Hypothalamus (tissue), 51 donors: ENCODE data around the gene P2RX5.

Experiments used
- DNase-seq, 51 donors: peaks; one replicate each; lab custom pipeline; 2025; lab: John Stamatoyannopoulos, UW

Gene P2RX5

DNA sequence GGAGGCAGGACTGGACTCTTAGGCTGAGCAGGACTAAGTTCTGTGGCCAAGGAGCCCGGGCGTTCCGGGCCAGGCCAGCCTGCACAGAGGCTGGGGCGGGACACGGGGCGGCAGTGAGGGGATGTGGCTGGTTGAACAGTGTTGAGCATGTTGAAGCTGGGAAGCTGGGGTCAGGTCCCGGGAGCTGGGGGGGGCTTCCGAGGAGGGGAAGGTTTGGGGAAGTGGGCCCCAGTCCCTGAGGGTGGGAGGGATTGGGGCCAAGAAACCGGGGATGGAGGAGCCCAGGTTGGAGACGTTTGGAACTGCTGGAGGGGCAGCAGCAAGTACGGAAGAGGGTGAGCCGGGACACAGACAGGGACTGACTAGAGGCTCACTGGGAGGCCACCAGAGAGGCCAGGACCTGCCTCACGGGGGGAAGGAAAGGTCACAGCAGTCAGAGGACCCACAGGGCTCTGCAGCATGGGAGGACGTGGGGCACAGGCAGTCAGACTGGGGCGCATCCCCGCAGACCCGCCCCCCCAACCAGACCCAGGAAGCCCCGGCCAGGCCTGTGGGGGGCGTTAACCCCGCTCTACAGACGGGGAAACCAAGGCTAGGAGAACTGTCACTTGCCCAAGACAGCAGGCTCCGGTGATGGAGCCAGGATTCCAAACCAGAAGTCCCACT is 37.0 kb downstream of the P2RX5 start:
- no peak for DNase-seq

DNA sequence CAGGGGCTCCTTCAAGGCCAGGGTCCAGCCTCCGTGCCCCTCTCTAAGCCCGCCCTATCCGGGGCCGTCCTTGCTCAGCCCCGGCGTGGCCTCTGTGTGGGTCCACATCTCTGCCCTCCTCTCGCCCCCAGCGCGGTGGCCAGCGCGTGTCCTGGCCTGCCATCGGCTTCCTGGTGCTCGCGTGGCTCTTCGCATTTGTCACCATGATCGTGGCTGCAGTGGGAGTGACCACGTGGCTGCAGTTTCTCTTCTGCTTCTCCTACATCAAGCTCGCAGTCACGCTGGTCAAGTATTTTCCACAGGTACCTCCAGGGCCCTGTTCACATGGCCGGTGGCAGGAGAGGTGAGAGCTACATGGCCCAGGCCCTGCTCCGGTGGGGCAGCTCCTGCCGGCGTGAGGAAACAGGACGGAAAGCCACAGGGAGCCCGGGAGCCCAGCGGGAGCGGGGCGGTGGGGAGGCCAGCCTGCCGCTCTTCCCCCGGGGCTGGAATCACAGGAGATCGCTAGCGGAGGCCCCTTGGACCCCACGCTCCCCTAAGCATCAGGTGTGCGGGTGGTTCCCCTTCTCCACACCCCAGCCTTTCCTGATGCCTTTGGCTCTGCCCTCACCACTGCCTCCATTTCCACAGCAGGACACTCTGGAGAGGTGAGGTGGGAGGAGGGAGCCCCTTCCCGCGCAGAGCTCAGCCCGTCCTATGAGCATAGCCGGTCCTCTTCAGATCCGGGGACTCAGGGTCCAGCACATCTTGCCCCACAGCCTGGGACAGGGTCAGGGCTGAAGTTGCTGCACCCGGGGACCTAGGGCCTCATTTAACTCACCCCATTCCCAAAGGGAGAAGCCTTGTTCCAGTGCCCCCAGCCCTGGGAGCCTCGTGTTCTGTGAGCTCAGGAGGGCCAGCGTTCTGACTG is 37.8 kb downstream of the P2RX5 start:
- peak in 14 of 51 donors; percentile 9 to 41 (median 22) for DNase-seq

DNA sequence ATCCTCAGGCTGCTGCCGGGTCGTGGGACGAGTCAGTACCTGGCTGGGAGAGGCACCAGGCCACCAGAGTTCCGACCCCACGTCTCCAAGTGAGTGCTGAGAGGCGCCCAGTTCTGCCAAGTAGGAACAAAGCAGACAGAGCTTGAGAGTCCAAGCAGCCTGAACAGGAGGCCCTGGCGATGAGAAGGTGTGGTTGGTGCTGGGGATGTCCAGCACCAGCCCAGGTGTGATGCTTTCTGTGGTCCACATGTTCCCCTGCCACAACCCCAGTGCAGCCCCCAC is 38.4 kb downstream of the P2RX5 start:
- no peak for DNase-seq

DNA sequence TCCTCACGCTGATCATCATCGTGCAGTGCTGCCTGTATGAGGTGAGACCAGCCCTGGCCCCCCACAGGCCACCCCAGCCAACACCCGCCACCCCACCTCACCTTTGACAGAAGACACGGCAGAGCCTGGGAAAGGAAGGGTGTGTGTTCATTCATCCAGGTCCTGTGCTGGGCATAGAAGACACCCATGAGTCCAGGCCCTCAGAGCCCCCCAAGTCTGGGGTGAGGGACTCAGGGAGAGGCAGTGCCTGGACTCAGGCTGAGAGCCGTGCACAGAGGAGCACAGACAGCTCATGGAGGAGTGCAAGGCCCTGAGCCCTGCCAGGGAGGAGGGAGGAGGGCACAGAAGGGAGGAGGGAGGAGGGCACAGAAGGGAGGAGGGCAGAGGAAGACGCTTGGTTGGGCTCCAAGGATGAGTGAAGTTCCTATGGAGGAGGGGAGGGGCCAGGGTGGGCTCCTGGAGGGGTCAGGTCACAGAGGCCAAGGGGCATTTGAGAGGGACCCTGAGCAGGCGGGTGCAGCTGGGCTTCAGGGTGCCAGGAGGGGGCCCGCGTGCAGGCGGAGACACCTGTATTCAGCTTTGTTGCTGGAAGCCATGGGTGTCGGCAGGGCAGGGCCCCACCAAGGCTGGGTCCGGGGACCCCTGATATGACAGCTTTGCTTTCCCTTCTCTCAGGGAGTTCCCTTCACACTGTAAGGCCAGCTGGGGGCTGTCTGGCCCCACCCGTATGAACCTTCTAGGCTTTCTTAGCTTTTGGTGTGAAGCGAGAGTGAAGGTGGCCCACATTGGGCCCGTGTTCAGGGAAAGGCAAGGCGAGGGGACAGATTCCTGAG is 39.0 kb downstream of the P2RX5 start:
- no peak for DNase-seq

DNA sequence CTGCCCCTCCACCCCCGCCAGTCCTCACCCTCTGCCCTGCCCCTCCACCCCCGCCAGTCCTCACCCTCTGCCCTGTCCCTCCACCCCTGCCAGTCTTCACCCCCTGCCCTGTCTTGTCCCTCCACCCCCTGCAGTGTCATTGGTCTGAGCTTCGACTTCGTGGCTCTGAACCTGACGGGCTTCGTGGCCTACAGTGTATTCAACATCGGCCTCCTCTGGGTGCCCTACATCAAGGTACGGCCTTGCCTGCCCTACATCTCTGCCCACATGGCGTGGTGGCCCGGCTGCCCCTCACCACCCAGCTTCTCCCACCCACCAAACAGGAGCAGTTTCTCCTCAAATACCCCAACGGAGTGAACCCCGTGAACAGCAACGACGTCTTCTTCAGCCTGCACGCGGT is 39.6 kb downstream of the P2RX5 start:
- DNase-seq, result no peak

DNA sequence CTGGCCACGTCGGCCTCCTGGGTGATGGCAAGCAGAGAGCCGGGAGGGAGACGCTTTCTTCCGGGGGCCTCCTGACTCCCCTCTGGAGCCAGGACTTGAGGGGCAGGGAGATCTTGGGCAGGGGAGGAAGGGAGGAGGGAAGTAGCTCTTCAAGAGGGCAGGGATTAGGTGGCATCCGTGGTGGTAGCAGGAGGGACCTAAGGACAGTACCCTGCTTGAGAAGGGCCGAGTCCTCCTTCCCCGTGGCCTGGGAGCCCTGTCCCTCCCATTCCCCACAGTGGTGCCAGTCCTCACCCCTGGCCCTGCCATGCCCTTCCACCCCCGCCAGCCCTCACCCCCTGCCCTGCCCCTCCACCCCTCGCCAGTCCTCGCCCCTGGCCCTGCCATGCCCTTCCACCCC is 40.2 kb downstream of the P2RX5 start:
- DNase-seq, result no peak

DNA sequence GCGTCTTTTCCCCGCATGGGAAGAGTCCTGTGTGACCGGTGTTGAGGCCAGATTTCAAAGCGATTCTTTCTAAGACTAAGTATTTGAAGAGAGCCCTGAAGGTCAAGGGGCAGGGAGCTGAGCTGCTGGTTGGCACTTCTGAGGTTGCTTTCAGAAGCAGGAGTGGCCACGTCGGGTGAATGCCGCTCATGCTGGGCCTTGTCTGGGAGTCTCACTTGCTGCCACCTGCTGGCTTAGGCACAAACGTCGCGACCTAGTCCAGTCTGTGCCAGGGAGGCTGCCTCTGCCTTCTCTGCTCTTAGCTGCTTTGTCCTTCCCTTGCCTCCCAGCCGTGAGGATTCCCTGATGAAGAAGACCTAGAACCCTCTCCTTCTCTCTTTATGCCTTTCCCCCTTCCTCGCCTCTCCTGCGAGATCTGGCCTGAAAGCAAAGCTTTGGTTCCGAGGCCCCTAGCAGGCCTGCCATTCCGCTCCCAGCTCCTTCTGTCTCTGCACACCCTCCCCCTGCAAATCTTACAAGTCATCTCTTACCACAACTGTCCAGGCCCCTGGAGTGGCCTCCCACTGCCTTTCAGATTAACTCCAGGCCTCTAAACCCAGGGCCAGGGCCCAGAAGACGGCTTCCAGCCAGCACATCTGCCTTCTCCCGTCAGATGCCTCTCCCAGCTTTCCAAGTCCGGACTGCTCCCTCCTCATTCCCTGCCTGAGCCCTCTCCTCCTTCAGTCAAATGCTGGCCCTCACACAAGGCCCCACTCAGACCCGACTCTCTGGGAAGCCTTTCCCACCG is 48.0 kb downstream of the P2RX5 start:
- peak in 39 of 51 donors; percentile 9 to 78 (median 49) for DNase-seq

DNA sequence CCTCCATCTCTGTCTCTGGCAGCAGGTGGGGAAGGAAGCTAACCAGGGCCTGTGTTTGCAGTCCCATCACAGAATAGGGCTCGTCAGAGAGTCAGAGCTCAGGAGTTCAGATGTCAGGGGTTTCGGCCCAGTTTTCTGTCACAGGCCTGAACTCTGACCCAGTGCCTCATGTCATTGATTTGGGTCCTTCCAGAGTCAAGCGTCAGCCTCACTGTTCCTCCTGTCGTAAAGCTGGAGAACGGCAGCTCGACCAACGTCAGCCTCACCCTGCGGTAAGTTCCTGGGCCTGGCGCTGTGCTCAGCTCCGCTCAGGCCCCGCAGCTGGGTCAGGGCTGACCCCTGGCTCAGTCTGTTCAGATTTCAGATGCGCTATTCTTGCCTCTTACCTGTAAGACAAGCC is 48.7 kb downstream of the P2RX5 start:
- DNase-seq, result no peak

DNA sequence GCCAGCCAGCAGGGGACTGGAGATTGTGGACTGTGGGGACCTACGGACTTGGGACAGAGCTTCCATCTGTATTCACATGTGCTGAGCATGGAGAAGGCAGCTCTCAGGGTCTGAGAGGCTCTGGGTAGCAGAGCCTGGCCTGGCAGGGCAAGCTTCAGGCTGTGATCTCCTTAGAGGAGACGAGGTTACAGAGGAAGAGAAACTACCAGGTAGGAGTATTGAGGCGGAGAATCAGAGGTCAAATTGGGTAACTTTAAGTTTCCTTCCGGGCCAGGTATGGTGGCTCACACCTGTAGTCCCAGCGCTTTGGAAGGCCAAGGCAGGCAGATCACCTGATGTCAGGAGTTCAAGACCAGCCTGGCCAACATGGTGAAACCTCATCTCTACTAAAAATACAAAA is 50.6 kb downstream of the P2RX5 start:
- DNase-seq, result no peak

DNA sequence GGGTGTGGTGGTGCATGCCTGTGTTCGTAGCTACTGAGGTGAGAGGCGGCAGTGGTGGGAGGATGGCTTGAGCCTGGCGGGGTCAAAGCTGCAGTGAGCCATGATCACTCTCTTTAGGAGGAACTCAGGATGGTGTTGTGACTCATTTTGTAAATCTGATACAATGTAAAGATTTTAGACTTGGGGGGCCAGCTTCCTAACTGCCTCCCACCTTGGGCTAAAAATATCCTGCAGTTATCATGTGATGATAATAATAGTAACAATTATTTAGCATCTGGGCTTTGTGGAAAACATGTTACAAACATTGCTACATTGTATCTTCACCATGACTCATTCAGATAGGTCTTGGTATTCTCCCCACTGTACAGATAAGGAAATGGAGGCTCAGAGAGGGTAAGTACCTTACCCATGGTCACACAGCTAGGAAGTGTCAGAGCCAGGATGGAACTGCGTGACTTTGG is 52.0 kb downstream of the P2RX5 start:
- no peak for DNase-seq

DNA sequence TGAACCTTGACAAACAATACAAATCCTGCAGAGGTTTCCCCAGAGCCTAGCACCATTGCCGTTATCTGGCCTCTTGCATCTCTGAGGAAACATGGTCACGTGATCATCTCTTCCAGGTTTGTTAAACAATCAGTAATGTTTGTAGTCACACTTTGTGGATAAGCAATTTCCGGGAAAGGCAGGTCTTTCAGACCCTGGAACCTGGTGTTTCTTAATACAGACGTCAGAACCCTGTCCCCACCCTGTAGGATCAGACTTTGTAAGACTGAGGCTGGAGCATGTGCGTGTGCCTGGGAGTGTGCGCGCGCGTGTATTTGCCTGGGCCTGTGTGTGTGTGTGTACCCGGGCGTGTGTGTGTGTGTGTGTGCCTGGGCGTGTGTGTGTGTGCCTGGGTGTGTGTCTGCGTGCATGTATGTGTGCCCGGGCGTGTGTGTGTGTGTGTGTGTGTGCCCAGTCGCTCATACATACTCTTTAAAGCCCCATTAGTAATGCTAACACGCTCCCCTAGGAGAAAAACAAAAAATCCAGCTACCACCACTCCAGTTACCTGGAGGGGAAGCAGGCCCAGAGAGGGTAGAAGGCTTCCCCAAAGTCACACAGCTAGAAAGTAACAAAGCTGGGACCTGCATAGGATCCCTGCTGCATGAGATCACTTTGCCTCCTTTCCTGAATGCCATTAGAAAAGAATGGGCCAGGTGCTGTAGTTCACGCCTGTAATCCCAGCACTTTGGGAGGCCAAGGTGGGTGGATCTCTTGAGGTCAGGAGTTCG is 54.1 kb downstream of the P2RX5 start:
- DNase-seq, result no peak

DNA sequence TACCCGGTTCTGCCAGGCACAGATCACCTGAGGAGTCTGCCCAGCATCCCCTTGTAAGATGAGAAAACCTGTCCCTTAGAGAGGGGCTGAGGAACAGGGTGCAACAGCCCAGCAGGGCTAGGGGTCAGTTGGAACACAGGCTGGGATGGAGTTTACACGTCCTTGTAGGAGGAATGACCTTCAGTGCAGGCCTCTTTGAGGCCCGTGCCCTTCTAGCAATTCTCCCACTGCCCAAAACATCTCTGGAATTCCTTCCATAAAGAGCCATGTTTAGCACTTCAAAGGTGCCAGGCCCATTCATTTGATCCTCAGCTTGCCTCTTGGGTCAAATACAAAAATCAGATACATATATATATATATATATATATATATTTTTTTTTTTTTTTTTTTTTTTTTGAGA is 54.9 kb downstream of the P2RX5 start:
- DNase-seq, result no peak

DNA sequence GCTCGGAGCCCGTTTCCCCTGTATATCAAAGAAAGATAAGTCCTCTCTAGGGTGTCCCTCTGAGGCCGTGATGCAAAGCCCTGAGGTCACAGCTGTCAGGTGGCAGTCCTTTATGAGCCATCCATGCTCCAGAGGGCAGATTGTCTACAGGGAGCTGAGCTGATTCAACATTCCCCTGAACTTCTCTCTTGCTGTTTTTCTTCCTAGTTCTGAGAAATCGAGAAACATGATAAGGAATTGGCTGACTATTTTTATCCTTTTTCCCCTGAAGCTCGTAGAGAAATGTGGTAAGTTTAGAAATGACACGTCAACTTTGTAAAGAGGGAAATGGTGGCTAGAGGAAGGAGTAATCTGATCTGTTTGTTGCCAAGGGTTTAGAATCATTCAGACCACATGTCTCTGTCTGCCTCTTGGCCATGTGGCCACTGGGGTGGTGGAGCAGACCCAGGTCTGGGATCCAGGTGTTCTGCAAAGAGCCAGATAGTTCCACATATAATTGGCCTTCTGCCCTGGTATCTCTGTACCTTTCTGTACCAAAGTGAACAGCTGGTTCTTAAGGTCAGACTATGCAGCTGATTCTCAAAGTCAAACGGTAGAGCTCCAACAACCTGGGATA is 55.9 kb downstream of the P2RX5 start:
- DNase-seq, result peak in 1 of 51 donors; percentile 7

DNA sequence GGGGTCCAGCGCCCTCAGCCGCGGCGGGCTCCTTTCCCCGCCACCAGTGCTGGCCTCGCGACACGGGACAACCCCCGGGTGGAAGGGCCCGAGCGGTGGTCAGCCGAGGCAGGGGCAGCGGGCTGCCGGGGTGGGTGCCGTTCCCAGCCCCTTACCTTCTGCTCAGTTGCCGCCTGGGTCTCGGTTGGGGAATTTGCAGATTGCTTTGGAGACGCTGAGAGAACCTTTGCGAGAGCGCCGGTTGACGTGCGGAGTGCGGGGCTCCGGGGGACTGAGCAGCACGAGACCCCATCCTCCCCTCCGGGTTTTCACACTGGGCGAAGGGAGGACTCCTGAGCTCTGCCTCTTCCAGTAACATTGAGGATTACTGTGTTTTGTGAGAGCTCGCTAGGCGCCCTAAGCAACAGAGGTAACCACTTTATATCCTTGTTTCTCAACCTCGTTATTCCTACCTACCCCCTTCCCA is 59.0 kb downstream of the P2RX5 start:
- DNase-seq, result no peak

DNA sequence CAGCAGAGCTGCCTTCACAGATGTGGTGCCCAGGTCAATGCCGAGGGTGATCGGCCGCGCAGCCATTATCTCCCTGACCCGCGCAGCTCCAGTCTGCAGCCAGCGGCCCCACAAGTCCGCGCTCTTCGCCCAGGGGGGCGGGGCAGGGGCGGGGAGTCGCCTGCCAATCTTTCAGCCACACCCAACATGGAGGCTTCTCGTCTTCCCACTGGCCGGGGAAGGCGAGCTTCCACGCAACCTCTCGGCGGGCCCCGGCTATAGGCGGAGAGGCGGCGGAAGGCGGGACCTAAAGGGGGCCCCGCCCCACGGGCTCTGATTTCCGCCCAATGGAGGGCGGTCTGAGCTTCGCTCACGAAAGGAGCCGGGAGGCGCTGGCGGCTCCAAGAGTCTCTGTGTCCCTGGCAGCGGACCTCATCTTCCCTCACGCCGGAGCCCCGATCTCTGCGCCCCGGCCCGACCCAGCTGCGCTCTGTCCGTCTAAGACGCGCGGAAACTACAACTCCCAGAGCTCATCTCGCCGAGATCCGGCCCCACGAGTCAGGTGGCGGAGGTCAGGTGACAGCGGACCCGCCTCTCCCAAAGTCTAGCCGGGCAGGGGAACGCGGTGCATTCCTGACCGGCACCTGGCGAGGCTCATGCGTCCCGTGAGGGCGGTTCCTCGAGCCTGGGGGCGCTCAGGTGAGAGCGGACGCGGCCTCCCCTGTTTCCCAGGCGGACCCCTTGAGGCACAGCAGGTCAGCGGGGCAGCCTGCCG is 59.6 kb downstream of the P2RX5 start, which contains the start of the genes CTNS and SHPK:
Gene CTNS (plus strand): TSS at position 607 of the 754 bp plus-strand sequence. CDS start 3,447 bp downstream, outside the sequence.
Gene SHPK (minus strand): TSS at position 97 of the 754 bp plus-strand sequence. CDS start 31 bp downstream, at position 66.
- peak; percentile 85 to 99 (median 95) for DNase-seq

DNA sequence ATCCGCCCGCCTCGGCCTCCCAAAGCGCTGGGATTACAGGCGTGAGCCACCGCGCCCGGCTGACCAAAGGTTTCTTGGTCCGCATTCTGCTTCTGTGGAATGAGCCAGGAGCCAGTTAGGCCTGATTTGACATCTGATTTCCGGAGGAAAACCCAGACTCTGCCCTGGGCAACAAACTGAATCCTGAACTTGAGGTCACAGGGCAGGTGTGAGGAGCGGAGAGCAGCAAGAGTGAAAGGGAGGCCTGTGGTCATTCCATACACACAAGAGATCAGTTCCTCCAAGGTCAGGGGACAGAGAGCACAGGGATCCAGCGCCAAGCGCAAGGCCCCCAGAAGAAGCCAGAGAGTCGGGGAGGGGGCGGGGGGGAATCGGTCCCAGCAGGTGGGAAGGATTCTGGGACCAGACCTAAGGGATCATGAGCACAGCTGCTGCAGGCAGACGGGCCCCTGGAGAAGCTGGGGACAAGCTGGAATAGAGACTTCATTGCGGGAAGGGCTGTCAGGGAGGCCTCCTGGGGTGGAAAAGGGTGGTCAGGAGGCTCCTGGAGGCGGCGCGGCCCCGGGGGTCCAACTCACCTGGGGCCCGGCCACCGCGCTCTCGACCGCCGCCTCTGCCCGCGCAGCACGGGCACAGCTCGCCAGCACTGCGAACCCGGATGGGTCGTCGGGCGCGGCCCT is 60.3 kb downstream of the P2RX5 start:
- DNase-seq, result no peak

DNA sequence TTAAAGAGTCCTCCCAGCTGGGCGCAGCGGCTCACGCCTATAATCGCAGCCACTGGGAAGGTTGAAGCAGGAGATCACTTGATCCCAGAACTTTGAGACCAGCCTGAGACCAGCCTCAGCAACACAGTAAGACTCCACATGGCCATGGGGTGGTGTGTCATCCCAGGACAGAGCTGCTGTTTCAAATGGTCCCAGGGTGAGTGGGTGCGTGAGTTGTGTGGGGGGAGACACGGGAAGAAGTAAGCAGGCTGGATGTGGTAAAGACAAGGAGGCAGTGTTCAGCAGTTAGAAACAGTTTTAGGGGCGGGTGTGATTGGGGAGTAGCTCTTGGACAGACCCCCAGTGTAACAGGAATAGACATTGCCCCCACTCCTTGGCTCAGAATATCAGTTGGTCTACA is 63.7 kb downstream of the P2RX5 start:
- no peak for DNase-seq

DNA sequence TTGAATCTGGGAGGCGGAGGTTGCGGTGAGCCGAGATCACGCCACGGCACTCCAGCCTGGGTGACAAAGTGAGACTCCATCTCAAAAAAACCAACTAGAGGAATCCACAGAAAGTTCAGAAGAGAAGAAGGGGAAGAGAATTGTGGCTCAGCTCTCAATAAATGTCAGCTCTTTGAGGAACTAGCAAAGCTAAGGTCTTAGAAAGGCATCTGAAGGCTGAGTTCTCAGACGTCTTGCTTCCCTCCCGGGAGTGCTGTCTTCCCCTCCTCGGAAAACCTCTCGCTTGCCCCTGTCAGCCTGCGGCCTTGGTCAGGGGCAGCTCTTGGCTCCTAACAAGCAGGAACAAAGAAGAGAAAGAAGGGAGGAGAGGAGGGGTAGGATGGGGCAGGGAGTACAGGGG is 65.2 kb downstream of the P2RX5 start:
- DNase-seq, result no peak
